GM18526 (cell line): ENCODE results near the gene XIRP1.

Experiments
- POLR2A ChIP-seq: IDR thresholded peaks from 3 replicates; pipeline ENCODE4 v1.6.1; 2011; ENCODE audit not compliant: insufficient read length; ENCODE audit errors: extremely low read depth

XIRP1 gene

DNA sequence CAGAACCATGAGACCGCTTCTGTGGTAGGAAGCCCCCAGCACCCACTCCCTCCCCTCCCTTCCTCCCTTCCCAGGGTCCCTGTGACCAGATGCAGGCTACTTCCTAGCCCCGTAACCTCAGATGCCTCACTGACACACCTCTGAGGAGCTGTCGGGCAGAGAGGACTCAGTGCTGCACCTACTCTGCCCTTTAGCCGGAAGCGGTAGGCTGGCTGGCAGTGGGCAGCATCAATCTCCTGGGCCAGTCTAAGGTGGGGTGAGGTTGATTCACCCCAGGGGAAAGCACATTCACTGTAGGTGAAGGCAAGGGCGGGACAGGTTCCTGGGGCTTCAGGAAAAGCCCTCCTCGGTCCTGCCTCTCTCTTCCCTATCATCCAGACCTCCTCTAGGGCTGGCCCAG lies 58.1 kb downstream of the XIRP1 start:
- TF ChIP-seq POLR2A: no peak

DNA sequence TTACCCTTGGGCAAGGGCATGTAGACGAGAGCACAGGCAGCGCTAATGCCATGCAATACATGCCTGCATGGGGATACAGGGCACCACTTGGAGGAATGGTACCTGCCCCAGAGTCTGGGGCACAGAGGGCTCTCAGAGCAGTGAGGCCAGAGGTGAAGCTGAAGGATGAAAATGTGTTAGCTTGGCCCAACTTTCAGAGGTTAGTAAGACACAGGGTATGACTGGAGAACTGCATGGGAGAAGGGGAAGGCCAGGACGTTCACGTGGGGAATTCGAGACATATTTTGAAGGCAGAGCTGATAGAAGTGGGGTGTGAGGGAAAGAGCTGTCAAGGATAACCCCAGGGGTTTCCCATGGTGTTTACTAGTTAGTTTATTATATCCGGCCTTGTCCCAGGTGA lies 58.6 kb downstream of the XIRP1 start:
- no peak for TF ChIP-seq POLR2A
